Liver (tissue), 3 donors: Measurements from ENCODE around the gene TUB.

Experiments used
- EGR1 ChIP-seq, 2 donors: IDR thresholded peaks; 2 replicates each; pipeline ENCODE4 v1.6.1; 2016 to 2018; ENCODE audit warnings: antibody characterized with exemption in 2 of 2, low read depth in 2 of 2
- HNF4A ChIP-seq, 2 donors: conservative IDR thresholded peaks; 2 replicates each; pipeline ENCODE4 v1.6.1; 2016; ENCODE audit warnings: antibody characterized with exemption in 2 of 2, mild to moderate bottlenecking in 2 of 2
- JUND ChIP-seq, 2 donors: IDR thresholded peaks; 2 replicates each; pipeline ENCODE4 v1.6.1; 2016; ENCODE audit warnings: antibody characterized with exemption in 2 of 2
- RAD21 ChIP-seq, 2 donors: IDR thresholded peaks; 2 replicates each; pipeline ENCODE4 v1.6.1; 2016; ENCODE audit warnings: antibody characterized with exemption in 2 of 2, mild to moderate bottlenecking in 2 of 2
- YY1 ChIP-seq: IDR thresholded peaks from 2 replicates; pipeline ENCODE4 v1.6.1; 2016; ENCODE audit warnings: antibody characterized with exemption, mild to moderate bottlenecking
- TF ChIP-seq, protein P1 (sequence below): fragments of 150-350 bp; IDR thresholded peaks from 2 replicates; pipeline ENCODE4 v1.5.1; 2017; ENCODE audit warnings: improper control_type of control experiment, low read depth, low read length; ENCODE audit not compliant: missing input control
- TF ChIP-seq, protein P2 (sequence below): IDR thresholded peaks from 2 replicates; pipeline ENCODE4 v1.6.1; 2016; ENCODE audit warnings: antibody characterized with exemption, mild to moderate bottlenecking
- TF ChIP-seq, protein P3 (sequence below): IDR thresholded peaks from 2 replicates; pipeline ENCODE4 v1.6.1; 2016; ENCODE audit warnings: antibody characterized with exemption
- TF ChIP-seq, protein P4 (sequence below): IDR thresholded peaks from 2 replicates; pipeline ENCODE4 v1.6.1; 2016; ENCODE audit warnings: antibody characterized with exemption
- donor health status: healthy.
- donor health status: healthy.

GRCh38 chr11:8108421-8108820 is 27.4 kb downstream of the TUB start:
- TF ChIP-seq YY1 (no peak), EGR1 (IDR thresholded peaks at IDR 0.05; ENCODE audit: low read depth in 2 of 2) (no peak), RAD21 (IDR thresholded peaks at IDR 0.05) (no peak), JUND (IDR thresholded peaks at IDR 0.05) (no peak), HNF4A (conservative IDR thresholded peaks at IDR 0.05) (no peak)
- TF ChIP-seq, protein P1, sequence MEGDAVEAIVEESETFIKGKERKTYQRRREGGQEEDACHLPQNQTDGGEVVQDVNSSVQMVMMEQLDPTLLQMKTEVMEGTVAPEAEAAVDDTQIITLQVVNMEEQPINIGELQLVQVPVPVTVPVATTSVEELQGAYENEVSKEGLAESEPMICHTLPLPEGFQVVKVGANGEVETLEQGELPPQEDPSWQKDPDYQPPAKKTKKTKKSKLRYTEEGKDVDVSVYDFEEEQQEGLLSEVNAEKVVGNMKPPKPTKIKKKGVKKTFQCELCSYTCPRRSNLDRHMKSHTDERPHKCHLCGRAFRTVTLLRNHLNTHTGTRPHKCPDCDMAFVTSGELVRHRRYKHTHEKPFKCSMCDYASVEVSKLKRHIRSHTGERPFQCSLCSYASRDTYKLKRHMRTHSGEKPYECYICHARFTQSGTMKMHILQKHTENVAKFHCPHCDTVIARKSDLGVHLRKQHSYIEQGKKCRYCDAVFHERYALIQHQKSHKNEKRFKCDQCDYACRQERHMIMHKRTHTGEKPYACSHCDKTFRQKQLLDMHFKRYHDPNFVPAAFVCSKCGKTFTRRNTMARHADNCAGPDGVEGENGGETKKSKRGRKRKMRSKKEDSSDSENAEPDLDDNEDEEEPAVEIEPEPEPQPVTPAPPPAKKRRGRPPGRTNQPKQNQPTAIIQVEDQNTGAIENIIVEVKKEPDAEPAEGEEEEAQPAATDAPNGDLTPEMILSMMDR: no peak
- TF ChIP-seq, protein P2, sequence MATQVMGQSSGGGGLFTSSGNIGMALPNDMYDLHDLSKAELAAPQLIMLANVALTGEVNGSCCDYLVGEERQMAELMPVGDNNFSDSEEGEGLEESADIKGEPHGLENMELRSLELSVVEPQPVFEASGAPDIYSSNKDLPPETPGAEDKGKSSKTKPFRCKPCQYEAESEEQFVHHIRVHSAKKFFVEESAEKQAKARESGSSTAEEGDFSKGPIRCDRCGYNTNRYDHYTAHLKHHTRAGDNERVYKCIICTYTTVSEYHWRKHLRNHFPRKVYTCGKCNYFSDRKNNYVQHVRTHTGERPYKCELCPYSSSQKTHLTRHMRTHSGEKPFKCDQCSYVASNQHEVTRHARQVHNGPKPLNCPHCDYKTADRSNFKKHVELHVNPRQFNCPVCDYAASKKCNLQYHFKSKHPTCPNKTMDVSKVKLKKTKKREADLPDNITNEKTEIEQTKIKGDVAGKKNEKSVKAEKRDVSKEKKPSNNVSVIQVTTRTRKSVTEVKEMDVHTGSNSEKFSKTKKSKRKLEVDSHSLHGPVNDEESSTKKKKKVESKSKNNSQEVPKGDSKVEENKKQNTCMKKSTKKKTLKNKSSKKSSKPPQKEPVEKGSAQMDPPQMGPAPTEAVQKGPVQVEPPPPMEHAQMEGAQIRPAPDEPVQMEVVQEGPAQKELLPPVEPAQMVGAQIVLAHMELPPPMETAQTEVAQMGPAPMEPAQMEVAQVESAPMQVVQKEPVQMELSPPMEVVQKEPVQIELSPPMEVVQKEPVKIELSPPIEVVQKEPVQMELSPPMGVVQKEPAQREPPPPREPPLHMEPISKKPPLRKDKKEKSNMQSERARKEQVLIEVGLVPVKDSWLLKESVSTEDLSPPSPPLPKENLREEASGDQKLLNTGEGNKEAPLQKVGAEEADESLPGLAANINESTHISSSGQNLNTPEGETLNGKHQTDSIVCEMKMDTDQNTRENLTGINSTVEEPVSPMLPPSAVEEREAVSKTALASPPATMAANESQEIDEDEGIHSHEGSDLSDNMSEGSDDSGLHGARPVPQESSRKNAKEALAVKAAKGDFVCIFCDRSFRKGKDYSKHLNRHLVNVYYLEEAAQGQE: no peak
- TF ChIP-seq, protein P3, sequence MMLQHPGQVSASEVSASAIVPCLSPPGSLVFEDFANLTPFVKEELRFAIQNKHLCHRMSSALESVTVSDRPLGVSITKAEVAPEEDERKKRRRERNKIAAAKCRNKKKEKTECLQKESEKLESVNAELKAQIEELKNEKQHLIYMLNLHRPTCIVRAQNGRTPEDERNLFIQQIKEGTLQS: no peak
- TF ChIP-seq, protein P4, sequence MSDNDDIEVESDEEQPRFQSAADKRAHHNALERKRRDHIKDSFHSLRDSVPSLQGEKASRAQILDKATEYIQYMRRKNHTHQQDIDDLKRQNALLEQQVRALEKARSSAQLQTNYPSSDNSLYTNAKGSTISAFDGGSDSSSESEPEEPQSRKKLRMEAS: no peak
